H1 (cell line): ENCODE measurements around the gene CMSS1. TPM values are rescaled to one million over a fixed set of nuclear protein-coding genes. Genes with fewer than 3 reads are reported as not detected.

ENCODE experiments used
- CTCF ChIA-PET: fragments of 300-600 bp; sonication (Branson Sonifier 250); formaldehyde crosslinking; loops from one replicate; lab custom pipeline; 2021; ENCODE audit not compliant: partially characterized antibody; lab: Charles Lee
- POLR2A ChIA-PET: fragments of 300-600 bp; sonication (Branson Sonifier 250); formaldehyde crosslinking; loops from one replicate; lab custom pipeline; 2021; ENCODE audit warnings: inconsistent platforms; ENCODE audit not compliant: partially characterized antibody; lab: Charles Lee
- DNase-seq, 2 experiments: peaks; one replicate each; pipeline versions ENCODE4 v3.0.0 to v3.0.0-alpha.2; 2010 to 2022; ENCODE audit warnings: low spot score in 2 of 2, low read depth in 1 of 2, mixed read lengths in 1 of 2
- FAIRE-seq: peaks from 2 replicates; lab custom pipeline; 2011; peaks lifted over from hg19 to GRCh38; lab: Jason Lieb, UNC
- H2AFZ ChIP-seq: 2 replicates; pipeline ENCODE4 v1.8.1; 2012; ENCODE audit warnings: low read length, inconsistent platforms
- H2AK5ac ChIP-seq: 2 replicates; pipeline ENCODE4 v1.6.1; 2013; ENCODE audit warnings: low read depth, low read length
- H2BK120ac ChIP-seq: replicated peaks from 2 replicates; pipeline ENCODE3; 2013; ENCODE audit warnings: low read depth, low read length, inconsistent platforms
- H2BK12ac ChIP-seq: 2 replicates; pipeline ENCODE4 v1.6.1; 2013; ENCODE audit warnings: low read depth, low read length
- H2BK15ac ChIP-seq: 2 replicates; pipeline ENCODE4 v1.6.1; 2013; ENCODE audit warnings: low read length
- H2BK20ac ChIP-seq: 2 replicates; pipeline ENCODE4 v1.6.1; 2013; ENCODE audit warnings: low read length
- H2BK5ac ChIP-seq: 2 replicates; pipeline ENCODE4 v1.6.1; 2013; ENCODE audit warnings: low read depth, low read length
- H3K14ac ChIP-seq: 2 replicates; pipeline ENCODE4 v1.6.1; 2013; ENCODE audit warnings: inconsistent platforms; ENCODE audit not compliant: insufficient read length
- H3K18ac ChIP-seq: 2 replicates; pipeline ENCODE4 v1.6.1; 2013; ENCODE audit warnings: low read length; ENCODE audit errors: extremely low read depth
- H3K23ac ChIP-seq: 2 replicates; pipeline ENCODE4 v1.6.1; 2013; ENCODE audit warnings: inconsistent platforms; ENCODE audit not compliant: insufficient read length
- H3K23me2 ChIP-seq: 2 replicates; pipeline ENCODE4 v1.6.1; 2013; ENCODE audit warnings: low read depth, low read length
- H3K27ac ChIP-seq: 2 replicates; pipeline ENCODE4 v1.6.1; 2011; ENCODE audit warnings: low read depth, low read length, inconsistent platforms
- H3K27me3 ChIP-seq, 4 experiments: replicated peaks in 1 of 4; 1 replicate in 1 of 4; 2 replicates in 3 of 4; pipeline versions ENCODE4 v1.6.1 to v1.8.1; 2011 to 2013; ENCODE audit warnings: low read length in 3 of 4, mild to moderate bottlenecking in 3 of 4, inconsistent platforms in 2 of 4, mixed read lengths in 2 of 4, moderate library complexity in 1 of 4; ENCODE audit not compliant: control insufficient read depth in 3 of 4, insufficient read depth in 3 of 4; ENCODE audit errors: extremely low read depth in 1 of 4
- H3K36me3 ChIP-seq, 4 experiments: 2 replicates each; pipeline versions ENCODE4 v1.6.1 to v1.8.1; 2011 to 2013; ENCODE audit warnings: mild to moderate bottlenecking in 4 of 4, low read length in 3 of 4, moderate library complexity in 2 of 4, control low read depth in 1 of 4, inconsistent platforms in 1 of 4; ENCODE audit not compliant: insufficient read depth in 4 of 4, control insufficient read depth in 2 of 4
- H3K4ac ChIP-seq: replicated peaks from 2 replicates; pipeline ENCODE3; 2013; ENCODE audit warnings: low read length, low read depth, mixed read lengths, inconsistent platforms; ENCODE audit not compliant: insufficient read length
- H3K4me1 ChIP-seq, 4 experiments: replicated peaks in 1 of 4; 1 replicate in 1 of 4; 2 replicates in 3 of 4; pipeline versions ENCODE4 v1.6.1 to v1.8.1; 2011 to 2013; ENCODE audit warnings: low read length in 3 of 4, inconsistent platforms in 2 of 4, mixed read lengths in 1 of 4; ENCODE audit not compliant: insufficient read depth in 4 of 4, control insufficient read depth in 3 of 4
- H3K4me2 ChIP-seq, 2 experiments: 2 replicates each; pipeline versions ENCODE4 v1.6.1 to v1.8.1; 2011 to 2013; ENCODE audit warnings: low read depth in 2 of 2, low read length in 2 of 2, control low read depth in 1 of 2, inconsistent platforms in 1 of 2, mild to moderate bottlenecking in 1 of 2; ENCODE audit not compliant: insufficient read depth in 1 of 2
- H3K4me3 ChIP-seq, 4 experiments: fragments of 200-600, 300-600 bp in 1 of 4; sonication (generic), shearing (Covaris generic), sonication (Bioruptor Twin) in 1 of 4; 2 replicates each; pipeline versions ENCODE4 v1.5.1 to v1.8.1; 2011 to 2016; ENCODE audit warnings: low read length in 4 of 4, low read depth in 3 of 4, control low read depth in 2 of 4, inconsistent platforms in 2 of 4, mild to moderate bottlenecking in 2 of 4, mixed read lengths in 1 of 4, moderate library complexity in 1 of 4; ENCODE audit not compliant: insufficient read depth in 2 of 4; ENCODE audit errors: extremely low read depth in 1 of 4
- H3K56ac ChIP-seq: replicated peaks from 2 replicates; pipeline ENCODE3; 2013; ENCODE audit warnings: low read depth, mild to moderate bottlenecking, mixed read lengths, low read length, inconsistent platforms; ENCODE audit not compliant: insufficient read length
- H3K79me1 ChIP-seq: 2 replicates; pipeline ENCODE4 v1.6.1; 2013; ENCODE audit warnings: low read depth, low read length, control low read depth
- H3K79me2 ChIP-seq, 2 experiments: 2 replicates each; pipeline versions ENCODE4 v1.6.1 to v1.8.1; 2012 to 2013; ENCODE audit warnings: low read length in 2 of 2, mild to moderate bottlenecking in 2 of 2, inconsistent platforms in 1 of 2; ENCODE audit not compliant: insufficient read depth in 2 of 2, control insufficient read depth in 1 of 2
- H3K9ac ChIP-seq, 4 experiments: replicated peaks in 1 of 4; 1 replicate in 1 of 4; 2 replicates in 3 of 4; pipeline versions ENCODE4 v1.6.1 to v1.8.1; 2011 to 2013; ENCODE audit warnings: low read depth in 3 of 4, low read length in 3 of 4, control low read depth in 2 of 4, mild to moderate bottlenecking in 2 of 4, moderate library complexity in 2 of 4, inconsistent platforms in 1 of 4; ENCODE audit errors: extremely low read depth in 1 of 4
- H3K9me3 ChIP-seq, 2 experiments: 2 replicates each; pipeline versions ENCODE4 v1.6.1 to v1.8.1; 2012 to 2013; ENCODE audit warnings: mild to moderate bottlenecking in 2 of 2, moderate library complexity in 2 of 2, control low read depth in 1 of 2, inconsistent platforms in 1 of 2, low read depth in 1 of 2, low read length in 1 of 2, mixed read lengths in 1 of 2; ENCODE audit not compliant: insufficient read depth in 2 of 2
- H4K20me1 ChIP-seq, 2 experiments: replicated peaks in 1 of 2; 2 replicates each; pipeline versions ENCODE3 to v1.8.1; 2011 to 2013; ENCODE audit warnings: inconsistent platforms in 2 of 2, low read length in 2 of 2, mild to moderate bottlenecking in 1 of 2; ENCODE audit not compliant: insufficient read depth in 2 of 2, control insufficient read depth in 1 of 2
- H4K5ac ChIP-seq: 2 replicates; pipeline ENCODE4 v1.6.1; 2013; ENCODE audit warnings: low read length, low read depth, mixed read lengths, inconsistent platforms; ENCODE audit not compliant: insufficient read length
- H4K8ac ChIP-seq: 2 replicates; pipeline ENCODE4 v1.8.0; 2013; ENCODE audit warnings: mild to moderate bottlenecking, moderate library complexity, low read length, inconsistent platforms; ENCODE audit not compliant: insufficient read depth; ENCODE audit errors: extremely low read depth
- H4K91ac ChIP-seq: replicated peaks from 2 replicates; pipeline ENCODE3; 2013; ENCODE audit warnings: low read length, mixed read lengths, inconsistent platforms; ENCODE audit not compliant: insufficient read length
- ASH2L ChIP-seq: fragments of 200-600, 300-600 bp; sonication (generic); IDR thresholded peaks from one replicate; pipeline ENCODE4 v1.7.1; 2017; ENCODE audit warnings: low read length
- CTBP2 ChIP-seq: IDR thresholded peaks from 2 replicates; pipeline ENCODE4 v1.7.0; 2011; ENCODE audit warnings: borderline replicate concordance, mild to moderate bottlenecking, moderate library complexity, mixed read lengths, low read length; ENCODE audit not compliant: insufficient read depth, insufficient read length
- EP300 ChIP-seq, 2 experiments: IDR thresholded peaks; 1 replicate in 1 of 2; 2 replicates in 1 of 2; pipeline ENCODE4 v1.6.1; 2011 to 2012; ENCODE audit warnings: low read depth in 2 of 2, low read length in 2 of 2, mild to moderate bottlenecking in 2 of 2, borderline replicate concordance in 1 of 2, inconsistent platforms in 1 of 2, moderate library complexity in 1 of 2
- POU5F1 ChIP-seq: IDR thresholded peaks from 2 replicates; pipeline ENCODE4 v1.6.1; 2011; ENCODE audit warnings: low read depth, mild to moderate bottlenecking, low read length, moderate library complexity
- SIRT6 ChIP-seq: IDR thresholded peaks from one replicate; pipeline ENCODE4 v1.7.1; 2012; ENCODE audit warnings: low read length, inconsistent platforms
- SIX5 ChIP-seq: IDR thresholded peaks from 2 replicates; pipeline ENCODE4 v1.6.1; 2011; ENCODE audit warnings: mild to moderate bottlenecking, low read depth, low read length
- TAF7 ChIP-seq: optimal IDR thresholded peaks from 2 replicates; pipeline ENCODE3; 2011; ENCODE audit warnings: low read depth, mild to moderate bottlenecking, inconsistent platforms, low read length, moderate library complexity, borderline replicate concordance
- USF2 ChIP-seq: IDR thresholded peaks from 2 replicates; pipeline ENCODE4 v1.6.1; 2011; ENCODE audit warnings: low read length, improper control_type of control experiment
- WGBS, 2 experiments: shearing (Covaris generic) in 1 of 2; methylation state at CpG; one replicate each; pipeline versions ENCODE4 v1.1.6 to v1.1.7; 2013 to 2015; ENCODE audit warnings: low lambda C conversion rate in 2 of 2, mixed read lengths in 2 of 2, inconsistent platforms in 1 of 2, low coverage in 1 of 2, missing lambda C conversion rate in 1 of 2; ENCODE audit not compliant: insufficient replicate concordance in 2 of 2, insufficient coverage in 1 of 2, insufficient read length in 1 of 2; ENCODE audit errors: extremely low coverage in 1 of 2, missing lambda C conversion rate in 1 of 2; 5-methylcytosine and 5-hydroxymethylcytosine counted together
- polyA plus RNA-seq, 7 experiments: library from polyadenylated mRNA; depleted of rRNA in 3 of 7; stranded (reverse) in 5 of 7; unstranded in 2 of 7; fragments of >200 nt in 5 of 7; fragments of 200-250 nt in 2 of 7; gene quantifications; 1 replicate in 5 of 7; 2 replicates in 1 of 7; 4 replicates in 1 of 7; pipeline versions ENCODE4 v1.2.1 to v1.2.3, GENCODE V29; 2011 to 2013; ENCODE audit warnings: missing spikeins in 2 of 7, mixed read lengths in 2 of 7
- total RNA-seq: library from RNA; stranded (reverse); fragmentation: NEBNext Ultra II Directional; extraction: Animal tissue kit (Norgen Biotek cat#: 25700); gene quantifications from 2 replicates; pipeline ENCODE4 v1.2.1, GENCODE V29; 2021
- TF ChIP-seq, protein P1 (sequence below), 3 experiments: IDR thresholded peaks; 1 replicate in 2 of 3; 2 replicates in 1 of 3; pipeline versions ENCODE4 v1.5.1 to v1.6.1; 2011; ENCODE audit warnings: low read length in 3 of 3, mild to moderate bottlenecking in 3 of 3, inconsistent platforms in 2 of 3, low read depth in 1 of 3, moderate library complexity in 1 of 3; ENCODE audit not compliant: insufficient read depth in 1 of 3; ENCODE audit errors: control extremely low read depth in 1 of 3

CMSS1 gene
- total and polyA plus RNA-seq, 2 of the 8 experiments (the other 6 are each of a cell fraction or from before 2014, with no cell fraction given): 15.2 to 75.1 TPM

DNA sequence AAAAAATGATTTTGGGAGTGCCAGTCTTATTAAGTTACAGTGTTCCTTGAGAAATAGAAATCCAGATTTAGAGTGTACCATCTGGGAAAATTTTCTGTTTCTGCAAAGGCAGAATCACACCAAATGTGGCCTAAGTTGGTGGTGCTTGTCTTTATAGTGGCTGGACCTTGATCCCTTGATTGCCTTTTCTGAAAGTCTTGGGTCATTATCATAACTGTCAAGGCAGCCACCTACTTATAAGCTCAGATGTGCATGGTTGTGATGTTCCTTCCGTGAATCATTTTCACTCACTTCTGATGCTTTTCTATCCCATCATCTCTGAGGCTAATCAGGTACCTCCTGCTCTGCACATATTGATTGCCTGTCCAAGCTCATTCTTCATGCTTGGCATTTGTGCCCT, 20.1 kb downstream of the CMSS1 start:
- H3K23me2 ChIP-seq: no peaks in the 10 kb centered on the region; the same call in 1 of the 2 replicates
- H3K23ac ChIP-seq: no peak overlapping the region
- H3K18ac ChIP-seq: no peak overlapping the region
- no peak overlapping the region for H3K4ac ChIP-seq
- FAIRE-seq (no peak), DNase-seq (no peak)
- no peak overlapping the region for H3K4me2 ChIP-seq
- WGBS, 2 experiments: 93% methylated on average over 1 of the region's 1 CpG; no CpG with 5 or more reads in 1 of the 2 experiments
- H2AFZ ChIP-seq: no peak overlapping the region
- H3K14ac ChIP-seq: no peak overlapping the region
- no peak overlapping the region for H2BK20ac ChIP-seq
- no peak overlapping the region for H2BK5ac ChIP-seq
- no peak overlapping the region for H3K56ac ChIP-seq
- no peak overlapping the region for H4K5ac ChIP-seq
- no peak overlapping the region for H3K9ac ChIP-seq
- H3K27me3 ChIP-seq: no peaks in the 10 kb centered on the region
- H3K27ac ChIP-seq: no peak overlapping the region
- H4K91ac ChIP-seq: no peak overlapping the region
- CTCF ChIA-PET: interaction anchor here (0.6 to 1.4 kb wide), 2 partner anchors 11 to 471 kb away, joined by 3 to 4 read pairs; no protein-coding TSS in a partner anchor
- no peak overlapping the region for H2AK5ac ChIP-seq
- H3K9me3 ChIP-seq: no peaks in the 10 kb centered on the region
- peaks cover 0 to 5% (median 0%) of the 10 kb centered on the region in 4 experiments; a peak in 1 of 7 replicates for H3K4me1 ChIP-seq
- H2BK15ac ChIP-seq: no peak overlapping the region
- no peak overlapping the region for H3K4me3 ChIP-seq
- H4K8ac ChIP-seq: no peak overlapping the region
- H3K79me1 ChIP-seq: peaks cover 5% of the 10 kb centered on the region
- H3K36me3 ChIP-seq: no peaks in the 10 kb centered on the region
- H3K79me2 ChIP-seq: peaks cover 0 to 25% of the 10 kb centered on the region in 2 experiments; a peak in 3 of 4 replicates
- H2BK12ac ChIP-seq: no peak overlapping the region
- no peak overlapping the region for H2BK120ac ChIP-seq
- POLR2A ChIA-PET: no interaction called here
- H4K20me1 ChIP-seq: no peaks in the 10 kb centered on the region
- TF ChIP-seq, protein P1, sequence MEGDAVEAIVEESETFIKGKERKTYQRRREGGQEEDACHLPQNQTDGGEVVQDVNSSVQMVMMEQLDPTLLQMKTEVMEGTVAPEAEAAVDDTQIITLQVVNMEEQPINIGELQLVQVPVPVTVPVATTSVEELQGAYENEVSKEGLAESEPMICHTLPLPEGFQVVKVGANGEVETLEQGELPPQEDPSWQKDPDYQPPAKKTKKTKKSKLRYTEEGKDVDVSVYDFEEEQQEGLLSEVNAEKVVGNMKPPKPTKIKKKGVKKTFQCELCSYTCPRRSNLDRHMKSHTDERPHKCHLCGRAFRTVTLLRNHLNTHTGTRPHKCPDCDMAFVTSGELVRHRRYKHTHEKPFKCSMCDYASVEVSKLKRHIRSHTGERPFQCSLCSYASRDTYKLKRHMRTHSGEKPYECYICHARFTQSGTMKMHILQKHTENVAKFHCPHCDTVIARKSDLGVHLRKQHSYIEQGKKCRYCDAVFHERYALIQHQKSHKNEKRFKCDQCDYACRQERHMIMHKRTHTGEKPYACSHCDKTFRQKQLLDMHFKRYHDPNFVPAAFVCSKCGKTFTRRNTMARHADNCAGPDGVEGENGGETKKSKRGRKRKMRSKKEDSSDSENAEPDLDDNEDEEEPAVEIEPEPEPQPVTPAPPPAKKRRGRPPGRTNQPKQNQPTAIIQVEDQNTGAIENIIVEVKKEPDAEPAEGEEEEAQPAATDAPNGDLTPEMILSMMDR (IDR thresholded peaks at IDR 0.05; ENCODE audit: control extremely low read depth in 1 of 3, insufficient read depth in 1 of 3, low read depth in 1 of 3, low read length in 3 of 3): no peak
- no peak for TF ChIP-seq ASH2L
- TF ChIP-seq SIRT6: no peak
- TF ChIP-seq CTBP2: no peak
- TF ChIP-seq SIX5: no peak
- no peak for TF ChIP-seq TAF7
- no peak for TF ChIP-seq USF2
- TF ChIP-seq POU5F1: no peak
- no peak for TF ChIP-seq EP300 (IDR thresholded peaks at IDR 0.05; ENCODE audit: borderline replicate concordance in 1 of 2, low read depth in 2 of 2, low read length in 2 of 2)
